SK-N-SH treated with all-trans-retinoic acid at 6 μM for 48 hours (cell line): ENCODE results near the gene ZNF484.

Experiments used
- ATAC-seq: fragments of 200-7000 bp; cut with Tn5 transposase; 3 replicates; pipeline ENCODE4 v1.9.1; 2020; ENCODE audit warnings: mild to moderate bottlenecking, moderate library complexity
- ARNTL ChIP-seq: fragments of 450-650 bp; formaldehyde crosslinking; IDR thresholded peaks from 2 replicates; pipeline ENCODE4 v1.5.0; 2020; ENCODE audit warnings: low read depth, mild to moderate bottlenecking, moderate library complexity, borderline replicate concordance
- BACH2 ChIP-seq: fragments of 250-450 bp; sonication (Bioruptor Pico); IDR thresholded peaks from 2 replicates; pipeline ENCODE4 v1.9.0; 2021; ENCODE audit warnings: mild to moderate bottlenecking, borderline replicate concordance
- CREB5 ChIP-seq: fragments of 250-450 bp; sonication (Bioruptor Pico); IDR thresholded peaks from 2 replicates; pipeline ENCODE4 v1.5.1; 2020; ENCODE audit warnings: low read depth, mild to moderate bottlenecking, moderate library complexity
- CSDC2 ChIP-seq: fragments of 250-450 bp; sonication (Bioruptor Pico); IDR thresholded peaks from 2 replicates; pipeline ENCODE4 v1.5.0; 2020; ENCODE audit warnings: mild to moderate bottlenecking, moderate library complexity
- ESRRG ChIP-seq: fragments of 250-450 bp; sonication (Bioruptor Pico); IDR thresholded peaks from 2 replicates; pipeline ENCODE4 v1.6.1; 2021; ENCODE audit warnings: mild to moderate bottlenecking
- GLIS3 ChIP-seq: fragments of 250-450 bp; sonication (Bioruptor Pico); IDR thresholded peaks from 2 replicates; pipeline ENCODE4 v1.5.0; 2020; ENCODE audit warnings: mild to moderate bottlenecking, moderate library complexity
- ISL1 ChIP-seq: fragments of 250-450 bp; sonication (Bioruptor Pico); IDR thresholded peaks from 2 replicates; pipeline ENCODE4 v2.1.2; 2022; ENCODE audit warnings: mild to moderate bottlenecking, moderate library complexity
- OSR1 ChIP-seq: fragments of 250-450 bp; sonication (Bioruptor Pico); IDR thresholded peaks from 2 replicates; pipeline ENCODE4 v1.8.0; 2022; ENCODE audit warnings: moderate library complexity, mild to moderate bottlenecking, inconsistent platforms
- POU6F1 ChIP-seq: fragments of 250-450 bp; sonication (Bioruptor Pico); IDR thresholded peaks from 2 replicates; pipeline ENCODE4 v1.8.0; 2021; ENCODE audit warnings: low read depth, mild to moderate bottlenecking, moderate library complexity, borderline replicate concordance
- PPARA ChIP-seq: fragments of 250-450 bp; sonication (Bioruptor Pico); IDR thresholded peaks from 2 replicates; pipeline ENCODE4 v1.5.0; 2020; ENCODE audit warnings: mild to moderate bottlenecking, borderline replicate concordance
- SNAI2 ChIP-seq: fragments of 250-450 bp; sonication (Bioruptor Pico); IDR thresholded peaks from 2 replicates; pipeline ENCODE4 v1.5.0; 2020; ENCODE audit warnings: mild to moderate bottlenecking, moderate library complexity
- TCF4 ChIP-seq: fragments of 250-450 bp; sonication (Bioruptor Pico); IDR thresholded peaks from 2 replicates; pipeline ENCODE4 v1.8.0; 2021; ENCODE audit warnings: mild to moderate bottlenecking, moderate library complexity, borderline replicate concordance
- TOX ChIP-seq: fragments of 250-450 bp; sonication (Bioruptor Pico); IDR thresholded peaks from 2 replicates; pipeline ENCODE4 v1.8.0; 2021; ENCODE audit warnings: mild to moderate bottlenecking, moderate library complexity, borderline replicate concordance
- ZC3H10 ChIP-seq: fragments of 250-450 bp; sonication (Bioruptor Pico); IDR thresholded peaks from 2 replicates; pipeline ENCODE4 v1.5.1; 2021; ENCODE audit warnings: mild to moderate bottlenecking, moderate library complexity
- ZFP3 ChIP-seq: fragments of 250-450 bp; sonication (Bioruptor Pico); IDR thresholded peaks from 2 replicates; pipeline ENCODE4 v1.5.0; 2020; ENCODE audit warnings: mild to moderate bottlenecking, moderate library complexity
- ZFP30 ChIP-seq: fragments of 450-650 bp; formaldehyde crosslinking; IDR thresholded peaks from 2 replicates; pipeline ENCODE4 v1.5.0; 2022; ENCODE audit warnings: mild to moderate bottlenecking, moderate library complexity
- ZNF565 ChIP-seq: fragments of 450-650 bp; formaldehyde crosslinking; conservative IDR thresholded peaks from 2 replicates; pipeline ENCODE4 v1.5.0; 2020; ENCODE audit warnings: low read depth, mild to moderate bottlenecking, moderate library complexity
- ZNF70 ChIP-seq: fragments of 450-650 bp; formaldehyde crosslinking; IDR thresholded peaks from 2 replicates; pipeline ENCODE4 v1.5.0; 2020; ENCODE audit warnings: mild to moderate bottlenecking, moderate library complexity
- ZNF8 ChIP-seq: fragments of 450-650 bp; formaldehyde crosslinking; IDR thresholded peaks from 2 replicates; pipeline ENCODE4 v1.5.0; 2020; ENCODE audit warnings: mild to moderate bottlenecking, moderate library complexity
- TF ChIP-seq, protein P1 (sequence below): fragments of 250-450 bp; sonication (Bioruptor Pico); IDR thresholded peaks from 2 replicates; pipeline ENCODE4 v1.5.1; 2021; ENCODE audit warnings: mild to moderate bottlenecking, moderate library complexity
- TF ChIP-seq, protein P2 (sequence below): fragments of 250-450 bp; sonication (Bioruptor Pico); IDR thresholded peaks from 2 replicates; pipeline ENCODE4 v1.5.0; 2020; ENCODE audit warnings: mild to moderate bottlenecking, moderate library complexity
- TF ChIP-seq, protein P3 (sequence below): fragments of 250-450 bp; sonication (Bioruptor Pico); IDR thresholded peaks from 2 replicates; pipeline ENCODE4 v1.8.0; 2020; ENCODE audit warnings: mild to moderate bottlenecking, moderate library complexity, borderline replicate concordance

ZNF484 gene

GRCh38 chr9:92877531-92878430 is at the start of gene ZNF484:
TSS of gene ZNF484 (minus strand) at chr9:92878038. CDS start at chr9:92875029, 3,009 bp downstream.
- ATAC-seq = peak; percentile 99
- TF ChIP-seq TOX (CRISPR knock-in tag) (no peak), PPARA (0 out of 2 replicates have a peak, but pooled peaks have one; percentile 56), BACH2 (no peak), CREB5 (CRISPR knock-in tag) (no peak), CSDC2 (CRISPR knock-in tag) (peak; percentile 54; the same call in 1 of the 2 replicates), ZNF70 (peak; percentile 69; the same call in 1 of the 2 replicates), GLIS3 (CRISPR knock-in tag) (no peak), SNAI2 (CRISPR knock-in tag) (no peak), ZFP30 (peak; percentile 34; the same call in 1 of the 2 replicates), TCF4 (no peak), POU6F1 (CRISPR knock-in tag) (no peak), ZFP3 (CRISPR knock-in tag) (no peak), ZC3H10 (no peak), ZNF565 (CRISPR knock-in tag) (no peak), ISL1 (CRISPR knock-in tag) (no peak), ARNTL (CRISPR knock-in tag) (no peak), ZNF8 (CRISPR knock-in tag) (no peak), OSR1 (CRISPR knock-in tag) (no peak), ESRRG (CRISPR knock-in tag) (no peak)
- TF ChIP-seq, protein P1, sequence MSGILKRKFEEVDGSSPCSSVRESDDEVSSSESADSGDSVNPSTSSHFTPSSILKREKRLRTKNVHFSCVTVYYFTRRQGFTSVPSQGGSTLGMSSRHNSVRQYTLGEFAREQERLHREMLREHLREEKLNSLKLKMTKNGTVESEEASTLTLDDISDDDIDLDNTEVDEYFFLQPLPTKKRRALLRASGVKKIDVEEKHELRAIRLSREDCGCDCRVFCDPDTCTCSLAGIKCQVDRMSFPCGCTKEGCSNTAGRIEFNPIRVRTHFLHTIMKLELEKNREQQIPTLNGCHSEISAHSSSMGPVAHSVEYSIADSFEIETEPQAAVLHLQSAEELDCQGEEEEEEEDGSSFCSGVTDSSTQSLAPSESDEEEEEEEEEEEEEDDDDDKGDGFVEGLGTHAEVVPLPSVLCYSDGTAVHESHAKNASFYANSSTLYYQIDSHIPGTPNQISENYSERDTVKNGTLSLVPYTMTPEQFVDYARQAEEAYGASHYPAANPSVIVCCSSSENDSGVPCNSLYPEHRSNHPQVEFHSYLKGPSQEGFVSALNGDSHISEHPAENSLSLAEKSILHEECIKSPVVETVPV = no peak
- TF ChIP-seq, protein P2, sequence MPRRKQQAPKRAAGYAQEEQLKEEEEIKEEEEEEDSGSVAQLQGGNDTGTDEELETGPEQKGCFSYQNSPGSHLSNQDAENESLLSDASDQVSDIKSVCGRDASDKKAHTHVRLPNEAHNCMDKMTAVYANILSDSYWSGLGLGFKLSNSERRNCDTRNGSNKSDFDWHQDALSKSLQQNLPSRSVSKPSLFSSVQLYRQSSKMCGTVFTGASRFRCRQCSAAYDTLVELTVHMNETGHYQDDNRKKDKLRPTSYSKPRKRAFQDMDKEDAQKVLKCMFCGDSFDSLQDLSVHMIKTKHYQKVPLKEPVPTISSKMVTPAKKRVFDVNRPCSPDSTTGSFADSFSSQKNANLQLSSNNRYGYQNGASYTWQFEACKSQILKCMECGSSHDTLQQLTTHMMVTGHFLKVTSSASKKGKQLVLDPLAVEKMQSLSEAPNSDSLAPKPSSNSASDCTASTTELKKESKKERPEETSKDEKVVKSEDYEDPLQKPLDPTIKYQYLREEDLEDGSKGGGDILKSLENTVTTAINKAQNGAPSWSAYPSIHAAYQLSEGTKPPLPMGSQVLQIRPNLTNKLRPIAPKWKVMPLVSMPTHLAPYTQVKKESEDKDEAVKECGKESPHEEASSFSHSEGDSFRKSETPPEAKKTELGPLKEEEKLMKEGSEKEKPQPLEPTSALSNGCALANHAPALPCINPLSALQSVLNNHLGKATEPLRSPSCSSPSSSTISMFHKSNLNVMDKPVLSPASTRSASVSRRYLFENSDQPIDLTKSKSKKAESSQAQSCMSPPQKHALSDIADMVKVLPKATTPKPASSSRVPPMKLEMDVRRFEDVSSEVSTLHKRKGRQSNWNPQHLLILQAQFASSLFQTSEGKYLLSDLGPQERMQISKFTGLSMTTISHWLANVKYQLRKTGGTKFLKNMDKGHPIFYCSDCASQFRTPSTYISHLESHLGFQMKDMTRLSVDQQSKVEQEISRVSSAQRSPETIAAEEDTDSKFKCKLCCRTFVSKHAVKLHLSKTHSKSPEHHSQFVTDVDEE = peak; percentile 90
- TF ChIP-seq, protein P3, sequence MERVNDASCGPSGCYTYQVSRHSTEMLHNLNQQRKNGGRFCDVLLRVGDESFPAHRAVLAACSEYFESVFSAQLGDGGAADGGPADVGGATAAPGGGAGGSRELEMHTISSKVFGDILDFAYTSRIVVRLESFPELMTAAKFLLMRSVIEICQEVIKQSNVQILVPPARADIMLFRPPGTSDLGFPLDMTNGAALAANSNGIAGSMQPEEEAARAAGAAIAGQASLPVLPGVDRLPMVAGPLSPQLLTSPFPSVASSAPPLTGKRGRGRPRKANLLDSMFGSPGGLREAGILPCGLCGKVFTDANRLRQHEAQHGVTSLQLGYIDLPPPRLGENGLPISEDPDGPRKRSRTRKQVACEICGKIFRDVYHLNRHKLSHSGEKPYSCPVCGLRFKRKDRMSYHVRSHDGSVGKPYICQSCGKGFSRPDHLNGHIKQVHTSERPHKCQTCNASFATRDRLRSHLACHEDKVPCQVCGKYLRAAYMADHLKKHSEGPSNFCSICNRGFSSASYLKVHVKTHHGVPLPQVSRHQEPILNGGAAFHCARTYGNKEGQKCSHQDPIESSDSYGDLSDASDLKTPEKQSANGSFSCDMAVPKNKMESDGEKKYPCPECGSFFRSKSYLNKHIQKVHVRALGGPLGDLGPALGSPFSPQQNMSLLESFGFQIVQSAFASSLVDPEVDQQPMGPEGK (CRISPR knock-in tag) = no peak

- TF ChIP-seq ISL1 (CRISPR knock-in tag) (no peak), ZNF8 (CRISPR knock-in tag) (no peak), GLIS3 (CRISPR knock-in tag) (no peak), TCF4 (no peak), CSDC2 (CRISPR knock-in tag) (no peak)
- TF ChIP-seq, protein P3 (CRISPR knock-in tag) = no peak
Measured at GRCh38 chr9:92920437-92920836, 42.6 kb upstream of the ZNF484 start.

More at GRCh38 chr9:92920437-92920836, 42.6 kb upstream of the ZNF484 start:
- ATAC-seq = no peak
